H1 (cell line): ENCODE measurements around the gene BMPR1A.

Source experiments
- CBX8 ChIP-seq: fragments of 300-800, 300-1000 bp; sonication (generic); IDR thresholded peaks from 2 replicates; pipeline ENCODE4 v1.7.1; 2016; ENCODE audit warnings: low read depth, low read length, borderline replicate concordance
- CTBP2 ChIP-seq: IDR thresholded peaks from 2 replicates; pipeline ENCODE4 v1.7.0; 2011; ENCODE audit warnings: borderline replicate concordance, mild to moderate bottlenecking, moderate library complexity, mixed read lengths, low read length; ENCODE audit not compliant: insufficient read depth, insufficient read length
- EGR1 ChIP-seq: IDR thresholded peaks from 2 replicates; pipeline ENCODE4 v1.6.1; 2011; ENCODE audit warnings: low read depth, low read length, borderline replicate concordance
- EP300 ChIP-seq, 2 experiments: IDR thresholded peaks; 1 replicate in 1 of 2; 2 replicates in 1 of 2; pipeline ENCODE4 v1.6.1; 2011 to 2012; ENCODE audit warnings: low read depth in 2 of 2, low read length in 2 of 2, mild to moderate bottlenecking in 2 of 2, borderline replicate concordance in 1 of 2, inconsistent platforms in 1 of 2, moderate library complexity in 1 of 2
- EZH2 ChIP-seq: fragments of 200-600 bp; sonication (generic); IDR thresholded peaks from 2 replicates; pipeline ENCODE4 v1.7.1; 2012; ENCODE audit warnings: low read depth, mild to moderate bottlenecking, moderate library complexity, low read length, inconsistent platforms; ENCODE audit not compliant: severe bottlenecking
- HDAC2 ChIP-seq, 2 experiments: fragments of 300-600 bp in 1 of 2; sonication (generic) in 1 of 2; IDR thresholded peaks; 2 replicates each; pipeline ENCODE4 v1.6.1; 2011 to 2012; ENCODE audit warnings: low read depth in 2 of 2, low read length in 2 of 2, mild to moderate bottlenecking in 2 of 2, moderate library complexity in 2 of 2, borderline replicate concordance in 1 of 2, inconsistent platforms in 1 of 2
- JUND ChIP-seq: IDR thresholded peaks from 2 replicates; pipeline ENCODE4 v1.6.1; 2011; ENCODE audit warnings: mild to moderate bottlenecking, improper control_type of control experiment, low read length
- POU5F1 ChIP-seq: IDR thresholded peaks from 2 replicates; pipeline ENCODE4 v1.6.1; 2011; ENCODE audit warnings: low read depth, mild to moderate bottlenecking, low read length, moderate library complexity
- TAF1 ChIP-seq: IDR thresholded peaks from 2 replicates; pipeline ENCODE4 v1.6.1; 2011; ENCODE audit warnings: mild to moderate bottlenecking, low read depth, low read length
- USF2 ChIP-seq: IDR thresholded peaks from 2 replicates; pipeline ENCODE4 v1.6.1; 2011; ENCODE audit warnings: low read length, improper control_type of control experiment
- ZNF274 ChIP-seq: IDR thresholded peaks from 2 replicates; pipeline ENCODE4 v1.7.0; 2012; ENCODE audit warnings: low read length, borderline replicate concordance; ENCODE audit errors: extremely low read depth
- TF ChIP-seq, protein P1 (sequence below), 3 experiments: IDR thresholded peaks; 1 replicate in 2 of 3; 2 replicates in 1 of 3; pipeline versions ENCODE4 v1.5.1 to v1.6.1; 2011; ENCODE audit warnings: low read length in 3 of 3, mild to moderate bottlenecking in 3 of 3, inconsistent platforms in 2 of 3, low read depth in 1 of 3, moderate library complexity in 1 of 3; ENCODE audit not compliant: insufficient read depth in 1 of 3; ENCODE audit errors: control extremely low read depth in 1 of 3

GRCh38 chr10:86863484-86863842 lies 107.0 kb downstream of the BMPR1A start:
- TF ChIP-seq, protein P1, sequence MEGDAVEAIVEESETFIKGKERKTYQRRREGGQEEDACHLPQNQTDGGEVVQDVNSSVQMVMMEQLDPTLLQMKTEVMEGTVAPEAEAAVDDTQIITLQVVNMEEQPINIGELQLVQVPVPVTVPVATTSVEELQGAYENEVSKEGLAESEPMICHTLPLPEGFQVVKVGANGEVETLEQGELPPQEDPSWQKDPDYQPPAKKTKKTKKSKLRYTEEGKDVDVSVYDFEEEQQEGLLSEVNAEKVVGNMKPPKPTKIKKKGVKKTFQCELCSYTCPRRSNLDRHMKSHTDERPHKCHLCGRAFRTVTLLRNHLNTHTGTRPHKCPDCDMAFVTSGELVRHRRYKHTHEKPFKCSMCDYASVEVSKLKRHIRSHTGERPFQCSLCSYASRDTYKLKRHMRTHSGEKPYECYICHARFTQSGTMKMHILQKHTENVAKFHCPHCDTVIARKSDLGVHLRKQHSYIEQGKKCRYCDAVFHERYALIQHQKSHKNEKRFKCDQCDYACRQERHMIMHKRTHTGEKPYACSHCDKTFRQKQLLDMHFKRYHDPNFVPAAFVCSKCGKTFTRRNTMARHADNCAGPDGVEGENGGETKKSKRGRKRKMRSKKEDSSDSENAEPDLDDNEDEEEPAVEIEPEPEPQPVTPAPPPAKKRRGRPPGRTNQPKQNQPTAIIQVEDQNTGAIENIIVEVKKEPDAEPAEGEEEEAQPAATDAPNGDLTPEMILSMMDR (IDR thresholded peaks at IDR 0.05; ENCODE audit: control extremely low read depth in 1 of 3, insufficient read depth in 1 of 3, low read depth in 1 of 3, low read length in 3 of 3), result no peak
- no peak for TF ChIP-seq EGR1
- TF ChIP-seq HDAC2 (IDR thresholded peaks at IDR 0.05; ENCODE audit: borderline replicate concordance in 1 of 2, low read depth in 2 of 2, low read length in 2 of 2), result no peak
- TF ChIP-seq CTBP2, result no peak
- no peak for TF ChIP-seq JUND
- no peak for TF ChIP-seq TAF1
- TF ChIP-seq USF2, result no peak
- TF ChIP-seq EZH2, result no peak
- TF ChIP-seq POU5F1, result no peak
- no peak for TF ChIP-seq EP300 (IDR thresholded peaks at IDR 0.05; ENCODE audit: borderline replicate concordance in 1 of 2, low read depth in 2 of 2, low read length in 2 of 2)
- no peak for TF ChIP-seq CBX8
- no peak for TF ChIP-seq ZNF274
